GM18499 (cell line): ENCODE data around the gene APBA3.

ENCODE experiments used
- ATAC-seq: cut with Tn5 transposase; IDR thresholded peaks from one replicate; pipeline ENCODE4 v1.9.1; 2021; ENCODE audit warnings: moderate number of reproducible peaks; ENCODE audit not compliant: insufficient read depth, unreplicated experiment

APBA3 gene

GRCh38 chr19:3761382-3762129 is at the start of gene APBA3:
Gene APBA3 (minus strand): TSS chr19:3761692. CDS start chr19:3760264, 1,428 bp downstream.
- no peak for ATAC-seq

- ATAC-seq, result no peak
Observed at GRCh38 chr19:3810708-3811355, 49.3 kb upstream of the APBA3 start.

GRCh38 chr19:3809881-3810707 is 48.6 kb upstream of the APBA3 start:
- no peak for ATAC-seq

GRCh38 chr19:3808420-3809143 is 47.1 kb upstream of the APBA3 start:
- no peak for ATAC-seq

GRCh38 chr19:3807574-3808354 is 46.3 kb upstream of the APBA3 start:
- ATAC-seq, result no peak

GRCh38 chr19:3807131-3807480 is 45.6 kb upstream of the APBA3 start:
- ATAC-seq, result no peak

GRCh38 chr19:3805859-3806258 is 44.4 kb upstream of the APBA3 start:
- ATAC-seq, result no peak

GRCh38 chr19:3804429-3804828 is 42.9 kb upstream of the APBA3 start:
- ATAC-seq, result no peak

GRCh38 chr19:3803986-3804385 is 42.5 kb upstream of the APBA3 start:
- ATAC-seq, result no peak

- ATAC-seq, result no peak
Observed at GRCh38 chr19:3803114-3803888, 41.8 kb upstream of the APBA3 start.

- ATAC-seq, result no peak
Observed at GRCh38 chr19:3801412-3802096, 40.1 kb upstream of the APBA3 start.

- ATAC-seq, result no peak
Observed at GRCh38 chr19:3800996-3801395, 39.5 kb upstream of the APBA3 start.

GRCh38 chr19:3798137-3798536 is 36.6 kb upstream of the APBA3 start:
- ATAC-seq, result no peak

- ATAC-seq, result no peak
Observed at GRCh38 chr19:3796358-3796757, 34.9 kb upstream of the APBA3 start.

GRCh38 chr19:3793799-3794198 is 32.3 kb upstream of the APBA3 start:
- ATAC-seq, result no peak

GRCh38 chr19:3792114-3792513 is 30.6 kb upstream of the APBA3 start:
- ATAC-seq, result no peak

GRCh38 chr19:3790941-3791340 is 29.4 kb upstream of the APBA3 start:
- ATAC-seq, result no peak

GRCh38 chr19:3790209-3790734 is 28.8 kb upstream of the APBA3 start:
- no peak for ATAC-seq
